GM19240 (cell line): ENCODE results near the gene IDI2.

Source experiments
- DNase-seq: peaks from one replicate; pipeline ENCODE4 v3.0.0; 2011; ENCODE audit warnings: low spot score; ENCODE audit not compliant: insufficient read length

Gene IDI2

GRCh38 chr10:983971-984655 is 41.5 kb downstream of the IDI2 start:
- no peak for DNase-seq

DNA sequence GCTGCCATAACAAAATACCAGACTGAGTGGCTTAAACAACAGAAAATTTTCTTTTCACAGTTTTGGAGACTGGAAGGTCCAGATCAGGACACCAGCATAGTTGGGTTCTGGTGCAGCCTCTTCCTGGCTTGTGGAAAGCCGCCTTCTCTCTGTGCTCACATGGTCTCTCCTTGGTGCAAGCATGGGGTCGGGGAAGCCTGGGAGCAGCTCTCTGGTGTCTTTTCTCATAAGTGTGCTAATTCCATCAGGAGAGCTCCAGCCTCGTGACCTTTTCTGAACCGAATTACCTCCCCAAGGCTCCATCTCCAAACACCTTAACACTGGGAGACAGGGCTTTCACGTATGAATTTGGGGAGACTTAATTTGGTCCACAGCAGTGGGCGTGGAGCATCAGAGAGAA is 42.3 kb downstream of the IDI2 start:
- DNase-seq = no peak

GRCh38 chr10:980468-981093 is 45.1 kb downstream of the IDI2 start:
- DNase-seq = no peak

GRCh38 chr10:978826-979421 is 46.7 kb downstream of the IDI2 start:
- no peak for DNase-seq

- no peak for DNase-seq
Observed at GRCh38 chr10:976316-976715, 49.3 kb downstream of the IDI2 start.

DNA sequence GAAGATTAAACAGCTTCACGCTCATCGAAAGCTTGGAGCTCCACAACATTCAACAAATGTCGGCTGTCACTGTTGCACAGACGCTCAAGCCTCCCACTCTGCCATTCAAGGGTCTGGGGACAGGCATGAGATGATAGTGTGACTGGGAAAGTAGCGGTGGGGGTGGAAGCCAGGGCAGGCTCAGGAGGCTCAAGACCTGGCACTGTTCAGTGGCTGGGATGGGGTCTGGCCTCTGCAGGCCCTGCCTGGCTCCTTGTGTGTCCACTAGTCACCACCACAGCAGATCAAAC is 50.9 kb downstream of the IDI2 start:
- DNase-seq = no peak

- DNase-seq = no peak
Observed at GRCh38 chr10:974038-974784, 51.4 kb downstream of the IDI2 start.

DNA sequence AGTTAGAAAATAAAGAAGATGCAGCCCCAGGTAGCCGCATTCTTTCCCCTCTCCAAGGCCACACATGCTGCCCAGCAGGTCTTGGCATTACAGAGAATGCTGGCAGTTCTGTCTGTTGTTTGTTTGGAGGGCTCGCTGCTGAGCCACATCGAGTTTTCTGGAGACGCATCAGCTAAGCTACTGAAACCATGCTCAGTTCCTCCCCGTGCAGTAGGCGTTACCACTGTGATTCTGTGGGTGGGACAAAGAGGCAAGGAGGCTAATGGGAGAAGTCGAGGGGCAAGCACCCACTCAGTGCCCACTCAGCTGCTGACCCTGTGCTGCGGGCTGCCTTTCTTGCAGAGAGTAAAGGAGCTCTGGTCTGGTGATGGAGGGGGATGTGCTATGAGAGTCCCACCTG is 52.9 kb downstream of the IDI2 start:
- no peak for DNase-seq

- DNase-seq = no peak
Observed at GRCh38 chr10:971613-972012, 54.0 kb downstream of the IDI2 start.

DNA sequence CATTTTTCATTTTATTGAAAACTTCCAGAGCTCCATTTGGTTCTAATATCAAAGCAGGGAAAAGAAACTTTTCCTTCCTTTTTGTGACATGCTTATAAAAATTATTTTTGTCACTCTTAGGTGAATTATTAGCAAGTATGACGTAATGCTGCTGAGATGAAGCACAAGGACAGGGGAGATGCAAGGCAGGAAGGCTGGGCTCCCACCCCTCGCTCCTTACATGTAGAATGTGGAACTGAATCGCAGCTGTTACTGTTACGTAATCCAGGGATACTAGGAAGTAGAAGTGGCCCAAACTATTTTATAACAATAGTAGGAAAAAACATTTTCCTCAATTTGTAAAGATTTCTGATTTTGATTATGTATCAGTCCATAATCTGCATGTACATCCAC is 54.5 kb downstream of the IDI2 start:
- DNase-seq = no peak

DNA sequence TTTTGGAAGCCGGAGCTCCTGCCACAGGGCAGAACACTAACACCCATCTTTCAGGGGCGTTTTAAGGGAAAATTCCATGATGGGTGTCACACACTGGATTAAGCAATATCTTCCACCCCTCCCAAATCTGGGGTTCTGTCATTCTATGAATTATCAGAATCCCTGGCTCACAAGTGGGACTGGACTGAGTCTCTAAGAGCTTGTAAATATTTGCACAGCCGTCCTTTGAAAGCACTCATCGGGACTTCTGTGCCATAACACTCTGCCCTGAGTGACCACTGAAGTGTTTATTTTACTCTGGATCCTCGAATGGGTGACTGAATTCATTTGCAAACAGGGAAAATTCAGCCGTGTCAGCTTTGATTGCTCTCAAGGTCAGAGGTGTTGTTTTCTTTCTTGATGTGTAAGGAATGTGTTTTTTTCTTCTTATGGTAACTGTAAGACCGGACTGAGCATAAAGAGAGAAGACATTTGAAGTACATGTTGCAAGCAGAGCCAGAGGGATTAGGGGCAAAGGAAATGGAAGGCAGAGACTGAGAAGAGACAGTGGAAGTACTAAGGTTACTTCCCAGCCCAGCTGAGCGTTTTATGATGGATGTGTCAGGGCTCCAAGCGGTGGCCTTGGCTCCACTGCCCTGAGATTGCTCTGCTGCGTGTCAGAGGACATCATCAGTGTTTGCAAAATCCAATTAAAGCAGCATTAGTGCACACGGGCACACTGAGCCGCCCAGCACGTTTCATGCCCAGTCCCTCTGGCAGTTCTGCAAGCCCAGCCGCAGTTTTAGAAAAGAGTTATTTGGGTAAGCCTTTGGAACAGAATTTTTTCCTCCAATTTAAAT is 55.1 kb downstream of the IDI2 start:
- DNase-seq = no peak

GRCh38 chr10:969473-970150 is 56.0 kb downstream of the IDI2 start:
- DNase-seq = no peak
